Activated T-helper 2 cell treated with anti-CD3 and anti-CD28 coated beads, Interferon-gamma antibody, Interleukin-2, Interleukin-4, amounts not matched to agents 10 μg/mL and 5 μg/mL and 100 μg/mL, durations not matched to agents 14 hours and 24 hours and 36 hours (primary cell): ENCODE data around the gene ARHGAP22. TPM values are rescaled to one million over a fixed set of nuclear protein-coding genes. Genes with fewer than 3 reads are reported as not detected.

Experiments
- DNase-seq: peaks from one replicate; pipeline ENCODE4 v3.0.0; 2021; ENCODE audit warnings: low spot score
- H3K27ac Mint-ChIP-seq: one replicate; pipeline ENCODE4 v1.8.0; 2021; ENCODE audit warnings: mixed read lengths
- H3K27me3 Mint-ChIP-seq: one replicate; pipeline ENCODE4 v1.8.0; 2021; ENCODE audit warnings: low read depth, mixed read lengths
- H3K36me3 Mint-ChIP-seq: one replicate; pipeline ENCODE4 v1.8.0; 2021; ENCODE audit warnings: low read depth, mixed read lengths
- H3K4me1 Mint-ChIP-seq: one replicate; pipeline ENCODE4 v1.8.0; 2021; ENCODE audit warnings: low read depth, mixed read lengths
- H3K4me3 Mint-ChIP-seq: one replicate; pipeline ENCODE4 v1.8.0; 2021; ENCODE audit warnings: low read depth, mild to moderate bottlenecking, moderate library complexity, mixed read lengths
- H3K9me3 Mint-ChIP-seq: one replicate; pipeline ENCODE4 v1.8.0; 2021; ENCODE audit warnings: mixed read lengths
- intact Hi-C: fragments of 100-400 bp; cut with micrococcal nuclease; formaldehyde crosslinking; loops from one replicate; pipeline ENCODE4 v1.15.1; 2023
- total RNA-seq: library from RNA; stranded (reverse); gene quantifications from 2 replicates; pipeline ENCODE4 v1.2.3, GENCODE V29; 2022

Gene ARHGAP22
- total RNA-seq, 1 donor from 2014 or later: 0.43 TPM

DNA sequence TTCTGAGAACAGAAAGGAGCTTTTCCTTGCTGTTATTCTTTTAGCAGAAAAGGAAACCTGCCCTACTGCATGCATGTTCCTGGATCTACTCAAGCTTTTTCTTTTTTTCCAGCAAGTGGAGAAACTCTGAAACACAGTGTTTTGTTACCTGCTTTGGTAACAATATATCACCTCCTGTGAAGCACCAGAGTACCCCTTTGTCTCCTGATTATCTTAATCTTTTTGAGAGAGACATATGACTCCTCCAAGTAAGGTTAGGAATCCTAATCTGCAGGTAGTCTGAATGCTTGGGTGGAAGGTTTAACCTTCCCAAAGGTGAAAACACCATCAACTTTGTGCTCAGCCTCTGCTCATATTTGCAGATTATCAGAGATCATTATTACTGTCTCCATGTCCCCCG lies 205.3 kb downstream of the ARHGAP22 start:
- Mint-ChIP-seq H3K4me1 (peaks cover 28% of the 10 kb centered on the region), H3K9me3 (no peaks in the 10 kb centered on the region), H3K4me3 (no peak overlapping the region), H3K27me3 (no peaks in the 10 kb centered on the region), H3K27ac (no peak overlapping the region), H3K36me3 (peaks cover under 1% of the 10 kb centered on the region)
- intact Hi-C loops: loop anchor here (10.0 kb wide), 1 partner anchor 65 kb away; no protein-coding TSS in a partner anchor
- DNase-seq: no peak

GRCh38 chr10:48399056-48399541 lies 205.8 kb downstream of the ARHGAP22 start:
- no peak for DNase-seq
- Mint-ChIP-seq H3K4me1 (peaks cover 28% of the 10 kb centered on the region), H3K36me3 (no peaks in the 10 kb centered on the region), H3K4me3 (no peak overlapping the region), H3K9me3 (no peaks in the 10 kb centered on the region), H3K27me3 (no peaks in the 10 kb centered on the region), H3K27ac (no peak overlapping the region)
- intact Hi-C loops: loop anchor here (10.0 kb wide), 1 partner anchor 64 kb away; no protein-coding TSS in a partner anchor

GRCh38 chr10:48398261-48398660 lies 206.6 kb downstream of the ARHGAP22 start:
- Mint-ChIP-seq H3K27ac (no peak overlapping the region), H3K4me3 (no peak overlapping the region), H3K4me1 (peaks cover 34% of the 10 kb centered on the region), H3K27me3 (no peaks in the 10 kb centered on the region), H3K9me3 (no peaks in the 10 kb centered on the region), H3K36me3 (no peaks in the 10 kb centered on the region)
- intact Hi-C loops: loop anchor here (10.0 kb wide), 1 partner anchor 63 kb away; no protein-coding TSS in a partner anchor
- DNase-seq: no peak

Other genes with a start within 250 kb of the ARHGAP22 start
- 0.18 and 0.21 TPM in 2 replicates for gene WDFY4, start 79.8 kb upstream of the ARHGAP22 start, total RNA-seq